HG02981 (cell line): ENCODE data around the gene SLC1A2.

ENCODE experiments used
- ATAC-seq: cut with Tn5 transposase; IDR thresholded peaks from one replicate; pipeline ENCODE4 v1.9.1; 2021; ENCODE audit warnings: mild to moderate bottlenecking, moderate library complexity; ENCODE audit not compliant: unreplicated experiment

SLC1A2 gene

DNA sequence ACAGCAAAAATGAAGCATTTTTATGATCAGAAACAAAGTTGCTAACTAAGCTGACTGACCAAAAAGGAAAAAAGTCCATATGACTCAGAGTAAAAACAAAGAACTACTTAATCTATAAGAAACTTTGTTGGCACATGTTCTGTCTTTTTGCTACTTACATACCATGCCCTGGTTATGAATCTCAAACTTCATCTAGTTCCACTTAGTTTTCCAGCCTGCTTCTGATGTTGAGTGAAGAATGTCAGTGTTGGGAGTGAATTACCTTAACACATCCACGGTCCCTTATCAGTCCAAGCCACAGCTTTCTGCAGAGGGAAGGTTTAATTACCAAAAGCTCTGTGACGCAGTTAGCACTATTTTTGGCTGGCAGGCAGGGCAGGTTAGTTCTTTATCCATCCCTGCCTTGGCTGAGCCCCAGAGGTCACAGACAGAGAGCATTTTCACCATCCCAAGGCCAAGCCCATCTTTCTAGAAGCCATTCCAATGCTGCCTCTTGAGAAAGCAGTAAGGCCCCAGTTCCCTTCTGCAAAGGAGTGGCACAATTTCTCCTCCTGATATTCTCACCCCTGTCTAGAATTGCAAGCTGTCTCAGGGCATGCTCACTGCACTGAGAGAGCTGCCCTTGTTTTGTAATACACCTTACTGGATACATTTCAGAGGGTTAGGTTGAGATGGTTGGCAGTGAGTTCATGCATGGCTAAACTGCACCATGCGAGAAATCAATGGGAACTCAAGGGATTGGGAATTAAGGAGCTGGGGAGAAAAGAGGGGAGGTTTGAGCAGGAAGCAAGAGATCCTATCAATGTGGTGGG is 67.1 kb downstream of the SLC1A2 start:
- no peak for ATAC-seq

DNA sequence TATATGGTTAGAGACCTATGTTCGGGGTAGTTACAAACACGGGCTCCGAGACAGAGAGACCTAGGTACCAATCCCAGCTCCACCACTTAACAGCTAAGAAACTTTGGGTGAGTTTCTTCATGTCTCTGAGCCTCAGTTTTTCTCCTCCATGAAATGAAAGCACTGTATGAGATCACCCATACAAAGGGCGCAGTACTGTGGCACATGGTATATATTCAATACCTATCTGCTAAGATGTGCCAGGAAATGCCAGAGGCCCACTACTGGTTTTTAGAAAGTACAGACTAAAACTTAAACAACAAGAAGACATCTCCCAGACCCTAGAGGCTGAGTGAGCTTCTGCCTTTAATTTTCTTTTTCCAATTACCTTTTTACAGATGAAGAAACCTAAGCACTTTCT is 69.5 kb downstream of the SLC1A2 start:
- ATAC-seq: no peak

DNA sequence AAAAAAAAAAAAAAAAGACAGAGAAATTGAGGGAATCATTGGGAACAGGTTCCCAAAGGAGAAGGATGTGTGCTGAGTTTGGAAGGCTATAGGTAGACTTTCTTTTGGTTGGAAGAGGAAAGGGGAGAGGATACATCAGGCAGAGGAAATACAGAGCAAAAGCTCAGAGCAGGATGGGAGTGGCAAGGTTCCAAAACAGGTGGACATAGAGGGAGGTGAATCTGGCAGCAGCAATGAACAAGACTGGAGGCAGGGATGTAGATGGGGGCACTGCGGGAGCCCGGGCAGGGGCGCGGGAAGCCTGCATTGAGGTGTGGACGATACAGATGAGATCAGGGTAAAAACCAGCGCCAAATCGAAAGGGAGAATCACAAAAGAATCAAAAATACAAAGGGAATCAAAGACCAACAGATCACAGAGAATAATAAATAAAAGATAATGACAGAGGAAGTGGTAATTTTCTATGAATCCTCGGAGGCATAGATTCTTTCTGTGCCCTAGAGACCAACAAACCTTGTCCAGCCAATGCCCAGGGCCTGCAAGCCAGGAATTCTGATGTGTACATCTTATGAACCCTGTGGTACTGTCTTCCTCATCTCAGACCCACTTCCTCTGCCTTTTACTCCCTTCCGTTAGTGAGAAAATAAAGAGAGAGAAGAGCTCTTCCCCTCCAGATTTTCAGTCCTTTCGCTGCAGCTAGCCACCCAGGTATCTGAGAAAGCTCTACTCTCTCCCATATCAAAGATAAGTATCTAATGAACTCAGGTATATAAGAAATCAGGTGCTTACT is 70.3 kb downstream of the SLC1A2 start:
- no peak for ATAC-seq

DNA sequence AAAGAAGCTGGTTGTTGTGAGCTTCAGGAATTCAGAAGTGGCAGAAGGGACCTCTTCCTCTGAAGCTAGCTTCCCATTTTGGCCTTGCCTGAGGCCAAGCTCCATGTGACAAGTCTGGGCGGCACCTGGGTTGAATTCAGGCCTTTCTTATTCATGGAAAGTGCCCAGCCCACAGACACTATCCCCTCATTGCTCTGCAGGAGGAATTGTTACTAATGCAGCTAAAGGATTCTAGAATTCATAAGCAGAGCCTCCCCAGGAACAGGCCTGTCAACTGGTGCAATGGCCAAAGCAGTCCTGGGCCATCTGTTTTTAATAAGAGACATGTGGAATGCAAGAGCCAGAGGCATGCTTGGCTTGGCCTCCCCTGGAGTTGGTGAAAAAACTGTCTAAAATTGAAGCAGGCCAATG is 71.4 kb downstream of the SLC1A2 start:
- ATAC-seq: no peak

DNA sequence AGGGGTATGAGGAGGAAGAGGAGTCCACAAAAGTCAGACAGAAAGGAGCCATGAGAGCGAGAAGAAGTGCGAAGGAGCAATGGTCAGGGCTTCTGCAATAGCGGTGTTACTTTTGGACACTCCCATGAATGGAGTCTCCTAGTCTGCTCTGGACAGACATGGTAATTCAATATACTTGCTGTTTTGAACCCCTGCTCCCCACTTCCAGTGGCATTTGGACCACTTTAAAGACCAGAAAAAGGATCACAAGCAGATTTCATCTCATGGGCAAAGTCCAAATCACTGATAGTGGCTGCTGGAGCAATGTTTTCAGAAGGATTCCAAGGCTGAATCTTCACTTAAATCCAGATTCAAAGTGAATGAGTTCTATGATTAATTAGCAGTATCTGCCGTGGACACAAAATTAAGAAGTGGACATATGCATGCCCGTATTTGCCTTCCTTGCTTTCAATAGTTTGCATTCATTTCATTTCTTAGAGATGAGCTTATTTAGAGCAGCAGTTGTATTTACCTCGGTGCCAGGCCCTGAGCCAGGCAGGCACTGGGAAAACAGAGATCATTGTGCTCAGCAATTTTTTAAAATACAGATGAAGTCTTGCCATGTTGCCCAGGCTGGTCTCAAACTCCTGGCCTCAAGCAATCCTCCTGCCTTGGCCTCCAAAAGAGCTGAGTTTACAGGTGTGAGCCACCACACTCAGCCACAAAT is 72.0 kb downstream of the SLC1A2 start:
- no peak for ATAC-seq

DNA sequence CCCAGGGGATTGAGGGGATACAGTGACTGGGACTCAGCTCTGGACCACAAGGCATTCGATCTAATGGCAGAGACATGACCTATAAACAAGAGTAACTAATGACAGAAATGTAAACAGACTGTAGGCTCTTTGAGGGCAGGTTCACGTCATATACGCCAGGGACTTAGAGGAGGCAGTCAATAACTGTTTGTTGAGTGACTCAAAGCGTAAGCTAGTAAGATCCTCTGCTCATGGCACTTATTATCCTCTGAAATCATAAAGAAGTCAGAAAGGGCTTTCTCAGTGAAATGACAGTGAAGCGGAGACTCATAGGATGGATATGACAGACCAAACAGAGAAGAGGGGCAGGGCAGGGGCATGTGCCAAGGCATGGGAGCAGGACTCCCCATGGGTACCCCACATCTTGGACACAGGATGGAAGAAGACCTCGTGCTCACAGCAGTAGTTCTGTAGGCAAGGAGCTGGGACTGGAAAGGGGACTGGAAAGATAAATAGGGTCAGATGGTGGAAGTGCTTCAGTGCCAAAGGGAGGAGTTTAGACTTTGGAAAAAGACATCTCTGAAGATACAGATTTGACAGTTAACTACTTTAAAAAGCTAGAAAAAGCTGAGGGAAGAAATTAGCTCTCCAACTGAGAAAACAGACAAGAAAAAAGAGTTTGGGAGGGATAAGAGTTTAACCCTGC is 72.7 kb downstream of the SLC1A2 start:
- no peak for ATAC-seq

DNA sequence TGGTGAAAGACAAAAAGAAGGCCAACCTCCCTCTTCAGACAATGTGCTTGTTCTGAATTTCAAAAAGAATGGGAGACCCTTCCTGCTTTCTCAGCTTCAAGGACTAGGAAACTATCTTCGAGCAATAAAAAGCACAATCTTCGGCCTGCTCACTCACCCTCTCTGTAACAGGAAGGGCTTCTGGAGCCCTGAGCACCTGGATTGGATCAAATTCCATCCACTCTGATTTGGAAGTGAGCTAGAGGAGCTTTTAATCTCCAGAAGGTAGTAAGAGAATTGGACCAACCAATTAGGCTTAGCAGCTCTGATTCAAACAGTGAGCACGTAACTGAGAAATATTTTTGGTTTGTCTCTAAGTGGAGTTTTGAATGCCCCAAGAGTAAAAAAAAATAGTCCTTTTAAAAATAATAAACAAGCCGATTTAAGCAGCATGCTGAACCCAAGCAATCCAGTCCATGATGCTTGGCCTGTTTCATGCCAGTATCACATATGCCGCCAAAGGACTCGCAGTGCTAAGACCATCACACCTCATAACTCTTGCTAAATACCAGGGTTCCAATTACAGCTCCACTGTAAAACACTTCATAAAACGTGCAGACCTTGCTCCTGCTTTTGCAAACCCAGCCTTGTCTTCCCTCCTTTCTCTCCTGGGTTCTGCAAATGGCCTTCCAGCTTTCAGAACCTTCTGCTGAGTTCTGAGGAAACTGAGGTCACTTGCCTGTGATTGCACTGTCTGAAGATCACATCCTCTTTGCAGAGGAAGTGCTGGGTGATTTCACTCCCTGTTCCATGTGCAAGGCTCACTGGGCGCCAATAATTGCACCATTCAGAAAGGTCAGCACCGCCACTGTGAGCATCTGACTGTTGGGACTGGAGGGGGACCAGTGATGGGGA is 74.4 kb downstream of the SLC1A2 start:
- ATAC-seq: no peak

DNA sequence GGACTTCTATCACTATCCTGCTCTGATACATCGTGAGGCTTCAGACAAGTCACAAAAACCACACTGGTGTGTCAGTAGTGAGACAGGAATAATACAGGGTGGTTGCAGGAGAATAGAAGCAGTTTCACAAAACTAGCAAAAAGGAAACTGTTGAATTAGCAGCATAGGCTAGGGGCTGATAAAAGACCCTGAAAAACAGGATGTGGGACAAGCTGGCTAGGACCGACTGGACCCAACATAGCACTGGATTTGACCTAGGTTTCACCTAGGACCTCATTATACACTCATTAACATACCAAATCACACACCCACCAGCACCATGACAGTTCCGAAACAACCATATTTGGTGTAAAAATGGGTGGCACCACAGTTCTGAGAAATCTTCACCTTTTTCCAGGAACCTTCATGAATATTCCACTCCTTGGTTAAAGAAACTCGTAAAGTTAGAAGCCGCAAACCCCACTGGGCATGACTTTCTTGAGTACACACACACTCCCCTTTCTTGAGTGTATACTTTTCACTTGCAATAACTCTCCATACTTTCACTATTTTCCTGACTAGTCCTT is 76.2 kb downstream of the SLC1A2 start:
- ATAC-seq: peak; percentile 66

DNA sequence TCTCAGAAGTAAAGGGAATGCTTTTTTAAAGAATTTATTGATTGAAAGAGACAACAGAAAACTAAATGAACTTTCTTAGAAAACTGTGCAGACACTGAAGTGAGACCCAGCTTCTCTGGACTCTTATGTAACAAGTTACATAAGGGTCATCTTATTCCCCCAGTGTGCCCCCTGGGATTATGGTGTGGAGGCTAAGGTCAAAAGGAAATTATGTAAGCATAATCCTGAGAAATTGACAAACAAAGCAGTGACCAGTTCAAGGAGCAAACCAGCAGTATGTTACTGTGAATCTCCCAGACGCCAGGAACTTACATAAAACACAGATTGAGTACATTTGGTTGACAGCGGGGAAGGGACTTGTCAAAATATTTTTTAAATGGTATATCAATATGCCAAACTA is 78.6 kb downstream of the SLC1A2 start:
- no peak for ATAC-seq

DNA sequence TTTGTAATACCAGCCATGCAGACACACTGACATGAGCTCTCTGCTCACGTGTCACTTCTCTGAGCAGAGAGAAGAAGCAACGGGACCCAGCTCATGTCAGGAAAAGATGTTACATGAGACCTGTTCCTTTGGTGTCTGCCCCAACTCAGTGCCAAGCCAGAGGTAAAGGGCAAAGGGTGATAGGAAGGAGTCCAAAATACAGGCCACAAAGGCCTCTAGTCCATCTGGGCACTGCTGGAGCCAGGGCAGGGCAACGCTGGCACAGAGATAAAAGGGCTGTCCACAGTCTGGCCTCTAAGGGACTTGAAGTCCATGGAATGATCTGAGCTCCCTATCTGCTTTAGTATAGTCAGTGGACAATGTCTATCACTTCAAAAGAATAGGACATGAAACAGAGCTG is 79.3 kb downstream of the SLC1A2 start:
- no peak for ATAC-seq

DNA sequence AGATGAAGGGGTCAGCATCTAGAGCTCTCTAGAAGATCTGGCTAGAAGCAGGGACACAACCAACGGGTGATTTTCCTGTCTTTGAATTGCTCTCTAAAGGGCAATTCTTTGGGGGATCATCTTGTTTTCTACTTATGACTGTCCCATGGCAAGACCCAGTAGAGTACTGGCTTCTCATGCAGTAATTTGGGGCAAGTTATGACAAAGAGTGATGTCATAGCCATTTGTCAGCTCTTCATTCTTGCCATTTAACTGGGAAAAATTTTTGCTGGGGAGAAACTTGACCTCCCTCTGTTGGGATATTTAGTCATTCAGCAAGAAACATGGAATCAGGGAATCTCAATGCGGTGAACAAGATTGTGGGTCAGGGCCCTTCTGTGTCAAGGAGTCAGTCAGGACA is 80.4 kb downstream of the SLC1A2 start:
- no peak for ATAC-seq

DNA sequence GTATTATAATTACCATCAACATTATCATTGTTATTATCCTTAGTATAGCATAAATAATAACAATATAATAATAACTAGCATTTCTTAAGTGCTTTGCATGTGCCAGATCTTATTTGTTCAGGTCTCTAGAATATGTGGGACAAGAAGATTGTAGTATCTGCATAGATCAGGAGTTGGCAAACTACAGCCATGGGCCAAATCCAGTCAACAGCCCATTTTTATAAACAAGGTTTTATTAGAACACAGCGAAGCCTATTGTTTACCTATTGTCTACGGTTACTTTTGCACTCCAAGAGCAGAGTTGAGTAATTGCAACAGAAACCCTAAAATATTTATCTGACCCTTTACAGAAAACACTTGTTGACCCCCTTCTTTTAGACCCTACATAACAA is 81.4 kb downstream of the SLC1A2 start:
- ATAC-seq: no peak

DNA sequence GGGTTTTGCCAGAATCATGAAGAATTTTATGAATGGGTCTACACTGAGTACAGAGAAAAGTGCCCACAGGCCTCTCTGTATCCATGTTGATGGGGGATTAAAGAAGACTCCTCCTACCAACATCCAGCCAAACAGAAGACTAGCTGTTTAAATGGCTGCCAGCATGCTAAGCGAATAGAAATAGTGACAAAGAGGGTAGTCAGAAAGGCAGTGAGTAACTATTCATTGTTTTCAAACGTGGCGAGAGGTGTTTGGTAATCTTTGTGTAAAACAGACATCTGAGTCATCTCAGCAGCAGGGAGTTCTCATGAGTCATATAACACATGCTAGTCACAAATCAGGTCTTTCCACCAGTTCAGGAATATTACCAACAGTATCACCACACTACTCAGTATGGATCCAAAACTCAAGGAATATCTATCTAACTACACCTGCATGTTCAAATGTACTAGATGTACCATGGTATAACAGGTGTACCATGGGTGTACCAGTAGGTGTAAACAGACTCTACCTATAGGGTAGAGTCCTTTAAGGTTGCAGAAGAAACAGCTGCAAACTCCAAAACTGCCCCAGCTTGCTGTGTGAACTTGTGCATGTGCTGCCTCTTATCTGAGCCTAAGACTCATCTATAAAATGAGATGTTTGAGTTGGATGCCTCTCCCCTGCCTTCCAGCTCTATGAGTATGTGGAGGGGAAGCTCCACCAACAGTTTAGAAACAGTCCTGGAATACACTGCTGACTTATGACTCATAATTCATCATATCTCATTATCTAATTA is 82.0 kb downstream of the SLC1A2 start:
- ATAC-seq: no peak

DNA sequence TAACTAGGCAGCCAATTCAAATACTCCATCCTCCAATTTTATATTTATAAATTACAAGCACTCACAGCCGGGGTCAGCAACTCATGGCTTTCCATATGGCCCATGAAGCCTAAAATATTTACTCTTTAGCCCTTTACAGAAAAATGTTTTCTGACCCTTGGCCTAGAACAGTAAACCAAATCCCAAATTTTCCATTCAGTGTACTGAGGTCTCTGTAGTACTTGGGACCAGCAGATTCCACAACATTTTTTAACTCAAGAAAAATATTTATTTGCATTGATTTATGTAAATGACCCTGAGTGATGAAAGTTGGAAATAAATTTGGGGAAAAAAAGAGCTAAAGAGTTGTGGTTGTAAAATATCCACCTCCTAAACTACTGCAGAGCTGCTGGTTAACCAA is 82.6 kb downstream of the SLC1A2 start:
- ATAC-seq: no peak

DNA sequence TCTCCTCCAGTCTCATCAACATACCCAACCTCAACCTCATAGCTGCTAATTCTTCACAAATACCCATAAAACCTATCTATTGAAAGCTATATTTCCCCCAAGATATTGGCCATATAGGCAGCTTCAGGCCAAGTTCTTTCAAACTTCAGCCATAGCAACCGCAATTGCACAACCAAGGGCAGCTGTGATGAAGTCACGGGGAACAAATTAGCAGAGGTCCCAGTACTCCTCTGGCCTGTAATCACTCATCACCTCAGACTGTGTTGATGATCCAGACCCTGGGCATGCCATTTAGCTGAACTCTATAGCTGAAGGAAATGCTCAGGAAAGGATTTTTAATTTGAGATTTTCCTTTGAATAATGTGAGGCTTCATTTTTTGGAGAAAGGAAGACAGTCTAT is 84.1 kb downstream of the SLC1A2 start:
- ATAC-seq: no peak

DNA sequence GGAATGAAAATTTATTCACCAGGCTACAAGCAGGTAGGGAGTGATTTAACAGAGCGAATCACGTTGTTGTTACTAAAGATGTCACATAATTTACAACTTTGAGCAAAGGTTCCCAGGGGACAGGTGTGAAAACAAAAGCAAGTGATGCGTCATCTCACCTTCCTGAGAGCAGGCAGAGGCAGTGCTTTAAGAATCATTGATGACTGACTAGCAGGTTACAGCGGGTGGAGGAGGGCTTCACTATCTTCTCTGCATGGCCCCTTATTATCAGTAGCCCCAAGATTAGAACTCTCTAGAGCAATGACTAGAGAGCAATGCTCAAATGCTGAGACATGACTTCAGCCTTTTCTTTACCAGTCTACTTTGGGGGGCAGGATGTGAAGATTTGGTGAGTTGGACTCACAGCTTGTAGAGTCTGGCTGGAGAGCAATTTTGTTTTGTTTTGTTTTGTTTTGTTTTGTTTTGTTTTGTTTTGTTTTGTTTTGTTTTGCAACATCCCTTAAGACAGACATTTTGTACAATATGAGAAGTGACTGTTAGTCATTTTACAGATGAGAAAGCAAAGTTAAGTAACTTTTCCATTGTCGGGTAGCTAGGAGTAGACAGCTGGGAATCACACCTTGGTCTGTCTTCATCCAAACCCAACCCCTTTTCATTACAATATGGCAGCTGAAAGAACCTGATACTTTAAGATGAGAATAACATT is 84.8 kb downstream of the SLC1A2 start:
- ATAC-seq: peak; percentile 87

DNA sequence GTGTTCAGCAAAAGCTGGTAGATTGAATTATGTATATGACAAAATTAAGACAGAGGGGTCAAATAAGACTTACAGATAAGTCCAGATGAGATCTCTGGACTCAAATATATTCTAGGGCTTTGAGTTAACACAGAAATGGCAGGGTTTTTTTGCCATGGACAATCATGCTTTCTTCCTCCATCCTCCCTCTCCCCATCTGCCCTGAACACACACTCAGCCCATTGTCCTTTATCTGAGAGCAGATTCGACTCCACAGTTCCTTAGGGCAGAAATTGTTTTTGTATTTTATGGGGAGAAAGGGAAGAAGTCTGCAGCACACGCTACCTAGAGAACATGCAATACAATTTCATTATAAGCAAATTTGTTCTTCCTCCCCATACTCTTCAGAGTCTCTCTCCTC is 86.8 kb downstream of the SLC1A2 start:
- no peak for ATAC-seq

DNA sequence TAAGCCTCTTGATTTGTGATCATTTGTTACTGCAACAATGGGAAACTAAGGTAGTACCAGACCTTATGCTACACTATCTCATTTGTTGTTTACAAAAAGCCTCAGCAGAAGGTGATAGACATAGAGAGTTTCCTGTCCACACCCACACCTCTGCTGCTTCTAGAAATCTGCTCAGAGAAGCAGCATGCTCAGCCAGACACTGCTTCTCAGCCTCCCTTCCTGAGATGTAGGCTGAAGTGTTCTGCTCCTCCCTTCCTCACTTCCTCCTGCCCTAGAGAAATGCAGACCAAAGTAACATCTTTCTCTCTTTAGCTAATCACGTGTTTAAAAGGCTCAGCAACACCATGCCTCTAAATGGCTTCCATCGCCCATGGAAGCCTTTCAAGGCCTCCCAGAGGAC is 88.4 kb downstream of the SLC1A2 start:
- no peak for ATAC-seq
